H9 (cell line): ENCODE measurements around the gene FRMD1. TPM values are rescaled to one million over a fixed set of nuclear protein-coding genes. Genes with fewer than 3 reads are reported as not detected.

Experiments used
- DNase-seq: peaks from one replicate; pipeline ENCODE4 v3.0.0-alpha.2; 2017
- H2AFZ ChIP-seq: one replicate; pipeline ENCODE4 v1.6.1; 2013; ENCODE audit warnings: mild to moderate bottlenecking, low read length, control low read depth, moderate library complexity
- H2AK5ac ChIP-seq: 2 replicates; pipeline ENCODE4 v1.6.1; 2013; ENCODE audit warnings: low read length, control low read depth, mixed read lengths; ENCODE audit not compliant: insufficient read length
- H2BK120ac ChIP-seq: one replicate; pipeline ENCODE4 v1.6.1; 2013; ENCODE audit warnings: low read depth, mild to moderate bottlenecking, low read length, control low read depth, inconsistent platforms; ENCODE audit not compliant: poor library complexity, severe bottlenecking
- H2BK12ac ChIP-seq: 2 replicates; pipeline ENCODE4 v1.6.1; 2013; ENCODE audit warnings: low read length, control low read depth, mixed read lengths, low read depth; ENCODE audit not compliant: insufficient read length
- H2BK15ac ChIP-seq: 2 replicates; pipeline ENCODE4 v1.6.1; 2013; ENCODE audit warnings: low read depth, low read length, control low read depth
- H2BK20ac ChIP-seq: one replicate; pipeline ENCODE4 v1.6.1; 2013; ENCODE audit warnings: low read depth, mild to moderate bottlenecking, low read length, control low read depth, inconsistent platforms; ENCODE audit not compliant: poor library complexity, severe bottlenecking
- H2BK5ac ChIP-seq: 2 replicates; pipeline ENCODE4 v1.6.1; 2013; ENCODE audit warnings: low read length, control low read depth, mixed read lengths; ENCODE audit not compliant: insufficient read length
- H3K14ac ChIP-seq: 2 replicates; pipeline ENCODE4 v1.6.1; 2013; ENCODE audit warnings: low read length, control low read depth; ENCODE audit not compliant: insufficient read depth
- H3K18ac ChIP-seq: 2 replicates; pipeline ENCODE4 v1.6.1; 2013; ENCODE audit warnings: low read depth, mild to moderate bottlenecking, mixed read lengths, low read length, control low read depth; ENCODE audit not compliant: insufficient read length
- H3K23ac ChIP-seq: 2 replicates; pipeline ENCODE4 v1.6.1; 2013; ENCODE audit warnings: low read length, control low read depth, mixed read lengths, low read depth; ENCODE audit not compliant: insufficient read length
- H3K23me2 ChIP-seq: 2 replicates; pipeline ENCODE4 v1.6.1; 2013; ENCODE audit warnings: low read depth, mild to moderate bottlenecking, mixed read lengths, low read length, control low read depth; ENCODE audit not compliant: insufficient read length, poor library complexity, severe bottlenecking
- H3K27ac ChIP-seq: 2 replicates; pipeline ENCODE4 v1.5.1; 2013; ENCODE audit warnings: low read length, control low read depth, mixed read lengths, low read depth; ENCODE audit not compliant: insufficient read length
- H3K27me3 ChIP-seq: 2 replicates; pipeline ENCODE4 v1.6.1; 2013; ENCODE audit warnings: low read length, control low read depth, inconsistent platforms; ENCODE audit not compliant: insufficient read depth
- H3K4ac ChIP-seq: 2 replicates; pipeline ENCODE4 v1.6.1; 2013; ENCODE audit warnings: low read depth, mild to moderate bottlenecking, control low read depth, inconsistent platforms, low read length, moderate library complexity
- H3K4me1 ChIP-seq: 2 replicates; pipeline ENCODE4 v1.6.1; 2013; ENCODE audit warnings: low read length, control low read depth, inconsistent platforms; ENCODE audit not compliant: insufficient read depth
- H3K4me2 ChIP-seq: 2 replicates; pipeline ENCODE4 v1.6.1; 2013; ENCODE audit warnings: low read length, control low read depth, mixed read lengths; ENCODE audit not compliant: insufficient read length, insufficient read depth
- H3K56ac ChIP-seq: 2 replicates; pipeline ENCODE4 v1.6.1; 2013; ENCODE audit warnings: low read depth, mild to moderate bottlenecking, mixed read lengths, low read length, control low read depth; ENCODE audit not compliant: insufficient read length
- H3K79me1 ChIP-seq: 2 replicates; pipeline ENCODE4 v1.6.1; 2013; ENCODE audit warnings: low read depth, mild to moderate bottlenecking, moderate library complexity, low read length, control low read depth, inconsistent platforms; ENCODE audit not compliant: insufficient read depth, poor library complexity, severe bottlenecking
- H3K79me2 ChIP-seq: 2 replicates; pipeline ENCODE4 v1.6.1; 2013; ENCODE audit warnings: low read length, control low read depth, inconsistent platforms; ENCODE audit not compliant: insufficient read depth
- H3K9ac ChIP-seq: 2 replicates; pipeline ENCODE4 v1.6.1; 2013; ENCODE audit warnings: low read length, control low read depth, mixed read lengths; ENCODE audit not compliant: insufficient read length; ENCODE audit errors: extremely low read depth
- H3K9me3 ChIP-seq: one replicate; pipeline ENCODE4 v1.6.1; 2013; ENCODE audit warnings: low read depth, low read length, inconsistent platforms; ENCODE audit not compliant: control insufficient read depth
- H3T11ph ChIP-seq: one replicate; pipeline ENCODE4 v1.6.1; 2013; ENCODE audit warnings: mild to moderate bottlenecking, low read length, control low read depth, inconsistent platforms
- H4K20me1 ChIP-seq: one replicate; pipeline ENCODE4 v1.6.1; 2013; ENCODE audit not compliant: control insufficient read depth, insufficient read length, insufficient read depth
- H4K5ac ChIP-seq: 2 replicates; pipeline ENCODE4 v1.6.1; 2013; ENCODE audit warnings: low read depth, mild to moderate bottlenecking, mixed read lengths, low read length, control low read depth; ENCODE audit not compliant: insufficient read length
- H4K8ac ChIP-seq: replicated peaks from 2 replicates; pipeline ENCODE4 v1.6.1; 2013; ENCODE audit warnings: low read length, control low read depth, mixed read lengths, low read depth; ENCODE audit not compliant: insufficient read length
- H4K91ac ChIP-seq: 2 replicates; pipeline ENCODE4 v1.6.1; 2013; ENCODE audit warnings: low read depth, mild to moderate bottlenecking, moderate library complexity, mixed read lengths, low read length, control low read depth; ENCODE audit not compliant: insufficient read length
- H3K27ac Mint-ChIP-seq, 3 experiments: 2 replicates in 2 of 3; 3 replicates in 1 of 3; pipeline ENCODE4 v1.8.0; 2020 to 2021; ENCODE audit warnings: mixed read lengths in 3 of 3, mild to moderate bottlenecking in 1 of 3, moderate library complexity in 1 of 3
- H3K27me3 Mint-ChIP-seq: 2 replicates; pipeline ENCODE4 v1.8.0; 2021; ENCODE audit warnings: low read depth, mild to moderate bottlenecking, moderate library complexity, mixed read lengths
- H3K36me3 Mint-ChIP-seq, 3 experiments: 2 replicates in 2 of 3; 3 replicates in 1 of 3; pipeline ENCODE4 v1.8.0; 2020 to 2021; ENCODE audit warnings: low read depth in 3 of 3, mixed read lengths in 3 of 3; ENCODE audit not compliant: insufficient read depth in 1 of 3
- H3K4me1 Mint-ChIP-seq, 2 experiments: 2 replicates each; pipeline ENCODE4 v1.8.0; 2020; ENCODE audit warnings: mixed read lengths in 2 of 2
- H3K4me3 Mint-ChIP-seq, 2 experiments: 2 replicates in 1 of 2; 3 replicates in 1 of 2; pipeline ENCODE4 v1.8.0; 2020 to 2021; ENCODE audit warnings: mild to moderate bottlenecking in 2 of 2, mixed read lengths in 2 of 2, moderate library complexity in 1 of 2
- H3K9me3 Mint-ChIP-seq, 2 experiments: 2 replicates in 1 of 2; 3 replicates in 1 of 2; pipeline ENCODE4 v1.8.0; 2020; ENCODE audit warnings: mild to moderate bottlenecking in 2 of 2, mixed read lengths in 2 of 2, moderate library complexity in 1 of 2
- WGBS: extraction: QIAGEN DNeasy Blood & Tissue Kit; methylation state at CpG from one replicate; pipeline ENCODE4 v1.1.7; 2013; ENCODE audit warnings: missing lambda C conversion rate, low lambda C conversion rate, mixed read lengths; ENCODE audit not compliant: insufficient read length; ENCODE audit errors: extremely low coverage; 5-methylcytosine and 5-hydroxymethylcytosine counted together
- total RNA-seq: library from RNA; stranded (reverse); gene quantifications from 2 replicates; pipeline ENCODE4 v1.2.1, GENCODE V29; 2021
- TF ChIP-seq, protein P1 (sequence below): fragments of 200-600 bp; sonication (generic); conservative IDR thresholded peaks from 3 replicates; pipeline ENCODE4 v1.8.0; 2021; ENCODE audit warnings: antibody characterized with exemption, mild to moderate bottlenecking

The FRMD1 gene
- total RNA-seq, 1 experiment from 2014 or later, result not detected

GRCh38 chr6:168092541-168092940, 13.5 kb upstream of the FRMD1 start:
- no peak overlapping the region for H4K8ac ChIP-seq
- no peaks in the 10 kb centered on the region for H3K4me1 ChIP-seq
- no peak overlapping the region for H2AFZ ChIP-seq
- no peaks in the 10 kb centered on the region for H3K27me3 ChIP-seq
- H3K4me3 Mint-ChIP-seq, result no peak overlapping the region
- no peaks in the 10 kb centered on the region for H3K79me2 ChIP-seq
- H3K27ac ChIP-seq, result no peak overlapping the region
- no peak overlapping the region for H3K4me2 ChIP-seq
- no peaks in the 10 kb centered on the region for H3K79me1 ChIP-seq
- H4K91ac ChIP-seq, result no peak overlapping the region
- no peaks in the 10 kb centered on the region for H3K23me2 ChIP-seq
- no peak overlapping the region for H3K4ac ChIP-seq
- no peak overlapping the region for H4K5ac ChIP-seq
- no peak overlapping the region for H2BK20ac ChIP-seq
- WGBS, result no CpG with 5 or more reads among the region's 8 CpGs
- H3K9me3 ChIP-seq, result no peaks in the 10 kb centered on the region
- no peak overlapping the region for H3K56ac ChIP-seq
- no peak for DNase-seq
- no peak overlapping the region for H3K9ac ChIP-seq
- H2BK5ac ChIP-seq, result no peak overlapping the region
- no peak overlapping the region for H3T11ph ChIP-seq
- no peak overlapping the region for H2AK5ac ChIP-seq
- H4K20me1 ChIP-seq, result no peaks in the 10 kb centered on the region
- H3K23ac ChIP-seq, result no peak overlapping the region
- peaks cover 0 to 3% of the 10 kb centered on the region in 2 experiments; a peak in 2 of 5 replicates for H3K9me3 Mint-ChIP-seq
- H3K18ac ChIP-seq, result no peak overlapping the region
- H3K4me1 Mint-ChIP-seq, result peaks cover 26 to 46% of the 10 kb centered on the region in 2 experiments
- TF ChIP-seq, protein P1, sequence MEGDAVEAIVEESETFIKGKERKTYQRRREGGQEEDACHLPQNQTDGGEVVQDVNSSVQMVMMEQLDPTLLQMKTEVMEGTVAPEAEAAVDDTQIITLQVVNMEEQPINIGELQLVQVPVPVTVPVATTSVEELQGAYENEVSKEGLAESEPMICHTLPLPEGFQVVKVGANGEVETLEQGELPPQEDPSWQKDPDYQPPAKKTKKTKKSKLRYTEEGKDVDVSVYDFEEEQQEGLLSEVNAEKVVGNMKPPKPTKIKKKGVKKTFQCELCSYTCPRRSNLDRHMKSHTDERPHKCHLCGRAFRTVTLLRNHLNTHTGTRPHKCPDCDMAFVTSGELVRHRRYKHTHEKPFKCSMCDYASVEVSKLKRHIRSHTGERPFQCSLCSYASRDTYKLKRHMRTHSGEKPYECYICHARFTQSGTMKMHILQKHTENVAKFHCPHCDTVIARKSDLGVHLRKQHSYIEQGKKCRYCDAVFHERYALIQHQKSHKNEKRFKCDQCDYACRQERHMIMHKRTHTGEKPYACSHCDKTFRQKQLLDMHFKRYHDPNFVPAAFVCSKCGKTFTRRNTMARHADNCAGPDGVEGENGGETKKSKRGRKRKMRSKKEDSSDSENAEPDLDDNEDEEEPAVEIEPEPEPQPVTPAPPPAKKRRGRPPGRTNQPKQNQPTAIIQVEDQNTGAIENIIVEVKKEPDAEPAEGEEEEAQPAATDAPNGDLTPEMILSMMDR, result no peak
- H3K36me3 Mint-ChIP-seq, result 0 out of 7 replicates have a peak, but pooled peaks cover 0 to 8% (median 0%) of the 10 kb centered on the region in 3 experiments
- no peak overlapping the region for H2BK15ac ChIP-seq
- H3K27me3 Mint-ChIP-seq, result peaks cover 10% of the 10 kb centered on the region
- no peak overlapping the region for H2BK12ac ChIP-seq
- no peak overlapping the region for H3K14ac ChIP-seq
- no peak overlapping the region for H3K27ac Mint-ChIP-seq
- no peak overlapping the region for H2BK120ac ChIP-seq
